Mucosa of descending colon (tissue), 3 donors: Measurements from ENCODE around the gene GSG1L. TPM values are rescaled to one million over a fixed set of nuclear protein-coding genes. Genes with fewer than 3 reads are reported as not detected.
A peak's percentile ranks its signal among the peaks of the same experiment; 100 is the strongest.

Experiments
- ATAC-seq: fragments of 200-7000 bp; cut with Tn5 transposase; one replicate; pipeline ENCODE4 v1.9.1; 2020; ENCODE audit warnings: mild to moderate bottlenecking, moderate library complexity
- DNase-seq, 3 donors: peaks; one replicate each; pipeline ENCODE4 v3.0.0-alpha.2; 2020
- H3K36me3 ChIP-seq: fragments of 200-600 bp; one replicate; pipeline ENCODE4 v1.8.0; 2021; ENCODE audit warnings: low read depth, mild to moderate bottlenecking
- H3K4me1 ChIP-seq: fragments of 200-600 bp; one replicate; pipeline ENCODE4 v1.8.0; 2021; ENCODE audit warnings: low read depth, mild to moderate bottlenecking
- H3K4me3 ChIP-seq: fragments of 200-600 bp; one replicate; pipeline ENCODE4 v1.8.0; 2021; ENCODE audit warnings: mild to moderate bottlenecking
- H3K9me3 ChIP-seq: fragments of 200-600 bp; one replicate; pipeline ENCODE4 v1.8.0; 2021; ENCODE audit warnings: mild to moderate bottlenecking
- CTCF ChIP-seq: fragments of 200-600 bp; IDR thresholded peaks from one replicate; pipeline ENCODE4 v1.8.0; 2022; ENCODE audit warnings: antibody characterized with exemption, mild to moderate bottlenecking
- intact Hi-C, 2 donors: fragments of 100-400 bp; cut with DNase I in 1 of 2; cut with micrococcal nuclease in 1 of 2; formaldehyde crosslinking; loops; one replicate each; pipeline versions ENCODE4 v1.11.0 to v1.11.1; 2022; cut with DNase I, micrococcal nuclease
- total RNA-seq, 3 donors: library from RNA; stranded (reverse); fragmentation: NEBNext Ultra II Directional in 2 of 3; extraction: Animal tissue kit (Norgen Biotek cat#: 25700) in 2 of 3; gene quantifications; one replicate each; pipeline versions ENCODE4 v1.2.1 to v1.2.4, GENCODE V29; 2021 to 2023
- donor health status: DM: no; HTN: no; CAD: no; lungs with moderate emphysema.
- donor health status: DM: no; HTN: no; CAD: no.
- donor health status: DM: no; HTN: yes; CAD: no.

GSG1L gene
- total RNA-seq, 3 donors from 2014 or later = 0.46 to 1.2 TPM; not detected in 1

GRCh38 chr16:27870116-27870798, 193.3 kb downstream of the GSG1L start:
- ATAC-seq (no peak), DNase-seq (no peak)
- Histone ChIP-seq H3K9me3 (peaks cover 9% of the 10 kb centered on the region), H3K4me1 (no peaks in the 10 kb centered on the region), H3K4me3 (no peak overlapping the region), H3K36me3 (no peaks in the 10 kb centered on the region)
- TF ChIP-seq CTCF = no peak
- intact Hi-C loops = no loop called here

GRCh38 chr16:27869411-27869810, 194.1 kb downstream of the GSG1L start:
- ATAC-seq (no peak), DNase-seq (no peak)
- no peak overlapping the region for H3K4me3 ChIP-seq
- H3K4me1 ChIP-seq = no peaks in the 10 kb centered on the region
- no peaks in the 10 kb centered on the region for H3K36me3 ChIP-seq
- intact Hi-C loops = no loop called here
- TF ChIP-seq CTCF = no peak
- peaks cover 6% of the 10 kb centered on the region for H3K9me3 ChIP-seq

DNA sequence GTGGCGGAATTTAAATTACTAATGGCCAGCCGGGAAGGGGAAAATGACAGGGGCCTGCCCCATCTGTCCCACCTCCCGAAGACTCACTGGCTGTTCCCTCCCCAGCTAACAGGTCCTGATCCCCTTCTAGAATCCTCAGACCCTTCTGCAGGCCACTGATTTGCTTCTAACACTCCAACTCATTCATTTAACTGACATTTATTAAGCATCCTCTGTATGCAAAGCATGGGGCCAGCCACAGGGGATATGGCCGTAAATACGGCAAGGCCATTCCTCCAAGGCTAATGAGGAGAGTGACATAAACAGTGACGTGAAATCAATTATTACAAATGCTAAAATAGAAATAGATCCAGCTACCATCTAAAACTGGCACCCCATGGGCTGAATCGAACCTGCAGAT, 195.3 kb downstream of the GSG1L start:
- intact Hi-C loops = no loop called here

GRCh38 chr16:27867122-27868110, 196.1 kb downstream of the GSG1L start:
- peak; percentile 15 for TF ChIP-seq CTCF
- intact Hi-C loops = no loop called here
- DNase-seq (peak; percentile 74 to 81 (median 78)), ATAC-seq (peak; percentile 99)
- Histone ChIP-seq H3K4me1 (no peaks in the 10 kb centered on the region), H3K36me3 (no peaks in the 10 kb centered on the region), H3K4me3 (no peak overlapping the region), H3K9me3 (peaks cover 16% of the 10 kb centered on the region)

More for the DNA sequence above, 195.3 kb downstream of the GSG1L start:
- TF ChIP-seq CTCF = no peak
- no peak for ATAC-seq
- no peak for DNase-seq
- Histone ChIP-seq H3K36me3 (no peaks in the 10 kb centered on the region), H3K9me3 (peaks cover 16% of the 10 kb centered on the region), H3K4me1 (no peaks in the 10 kb centered on the region), H3K4me3 (no peak overlapping the region)

DNA sequence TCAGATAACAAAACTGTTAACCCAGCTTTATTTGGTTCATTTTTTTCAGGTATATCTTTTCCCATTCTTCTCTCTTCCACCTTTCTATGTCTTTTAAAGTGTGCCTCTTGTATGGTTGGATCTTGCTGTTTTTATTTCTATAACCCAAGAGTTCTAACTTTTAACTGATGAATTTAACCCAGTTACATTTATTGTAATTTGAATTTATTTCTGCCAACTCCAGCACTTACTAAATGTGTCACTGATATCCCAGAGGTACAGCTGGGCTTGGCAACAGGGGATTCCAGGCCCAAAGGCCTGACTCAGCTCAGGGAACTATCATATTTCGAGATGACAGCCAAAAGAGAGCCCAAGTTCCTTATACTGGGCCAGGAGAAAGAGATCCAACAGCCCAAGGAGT, 200.1 kb downstream of the GSG1L start:
- Histone ChIP-seq H3K9me3 (peaks cover 16% of the 10 kb centered on the region), H3K4me3 (no peak overlapping the region), H3K36me3 (no peaks in the 10 kb centered on the region), H3K4me1 (no peaks in the 10 kb centered on the region)
- DNase-seq = no peak
- no peak for ATAC-seq
- intact Hi-C loops = no loop called here
- TF ChIP-seq CTCF = no peak
